ENCODE measurements around the gene GMPPA. TPM values are rescaled to one million over a fixed set of nuclear protein-coding genes. Genes with fewer than 3 reads are reported as not detected.

GMPPA gene
- total RNA-seq, 2 donors from 2014 or later, result 36.9 to 38.2 TPM

GRCh38 chr2:219502618-219503017 is 3.9 kb downstream of the GMPPA start:
- peaks cover 6% of the 10 kb centered on the region for H3K27me3 ChIP-seq (ENCODE audit: control insufficient read depth, insufficient read depth, low read length, poor library complexity, severe bottlenecking)
- H3K27ac Mint-ChIP-seq, result no peak overlapping the region
- DNase-seq, result no peak
- peaks cover 2% of the 10 kb centered on the region for H3K4me1 ChIP-seq (ENCODE audit: control insufficient read depth, insufficient read depth, low read length)
- H3K9ac ChIP-seq (ENCODE audit: extremely low read depth, low read length, poor library complexity, severe bottlenecking), result no peak overlapping the region
- H3K4me1 Mint-ChIP-seq, result peaks cover 27% of the 10 kb centered on the region
- no peaks in the 10 kb centered on the region for H3K9me3 Mint-ChIP-seq
- peaks cover 9% of the 10 kb centered on the region for H3K27me3 Mint-ChIP-seq (ENCODE audit: insufficient read depth)
- H3K4me3 Mint-ChIP-seq, result no peak overlapping the region
- H3K27ac ChIP-seq (ENCODE audit: low read depth, low read length), result no peak overlapping the region
- no peak overlapping the region for H3K4me3 ChIP-seq (ENCODE audit: low read length)
- no peaks in the 10 kb centered on the region for H3K9me3 ChIP-seq (ENCODE audit: control insufficient read depth, low read length)
- peaks cover 10% of the 10 kb centered on the region for H3K36me3 ChIP-seq (ENCODE audit: control insufficient read depth, insufficient read depth, low read length)
- peaks cover 24% of the 10 kb centered on the region for H3K36me3 Mint-ChIP-seq (ENCODE audit: low read depth)
- TF ChIP-seq, protein P1, sequence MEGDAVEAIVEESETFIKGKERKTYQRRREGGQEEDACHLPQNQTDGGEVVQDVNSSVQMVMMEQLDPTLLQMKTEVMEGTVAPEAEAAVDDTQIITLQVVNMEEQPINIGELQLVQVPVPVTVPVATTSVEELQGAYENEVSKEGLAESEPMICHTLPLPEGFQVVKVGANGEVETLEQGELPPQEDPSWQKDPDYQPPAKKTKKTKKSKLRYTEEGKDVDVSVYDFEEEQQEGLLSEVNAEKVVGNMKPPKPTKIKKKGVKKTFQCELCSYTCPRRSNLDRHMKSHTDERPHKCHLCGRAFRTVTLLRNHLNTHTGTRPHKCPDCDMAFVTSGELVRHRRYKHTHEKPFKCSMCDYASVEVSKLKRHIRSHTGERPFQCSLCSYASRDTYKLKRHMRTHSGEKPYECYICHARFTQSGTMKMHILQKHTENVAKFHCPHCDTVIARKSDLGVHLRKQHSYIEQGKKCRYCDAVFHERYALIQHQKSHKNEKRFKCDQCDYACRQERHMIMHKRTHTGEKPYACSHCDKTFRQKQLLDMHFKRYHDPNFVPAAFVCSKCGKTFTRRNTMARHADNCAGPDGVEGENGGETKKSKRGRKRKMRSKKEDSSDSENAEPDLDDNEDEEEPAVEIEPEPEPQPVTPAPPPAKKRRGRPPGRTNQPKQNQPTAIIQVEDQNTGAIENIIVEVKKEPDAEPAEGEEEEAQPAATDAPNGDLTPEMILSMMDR (conservative IDR thresholded peaks at IDR 0.05), result no peak

DNA sequence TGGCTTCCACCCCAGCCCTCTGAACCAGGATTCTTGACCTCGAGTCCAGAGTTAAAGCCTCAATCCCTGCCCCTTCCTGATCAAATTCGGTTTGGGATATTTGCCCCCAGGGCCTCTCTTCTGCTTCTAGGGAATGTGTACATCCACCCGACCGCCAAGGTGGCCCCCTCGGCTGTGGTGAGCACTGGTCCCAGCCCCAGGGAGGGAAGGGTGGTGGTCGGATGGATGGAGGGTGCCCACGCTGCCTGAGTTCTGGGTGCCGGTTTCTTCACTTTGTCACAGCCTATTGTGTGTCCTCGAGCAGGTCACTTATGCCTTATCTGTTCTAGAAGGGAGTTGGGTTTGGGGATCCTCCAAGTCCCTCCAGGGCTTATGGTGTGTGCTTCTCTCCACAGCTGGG is 6.9 kb downstream of the GMPPA start:
- peaks cover 24% of the 10 kb centered on the region for H3K36me3 Mint-ChIP-seq (ENCODE audit: low read depth)
- H3K4me1 ChIP-seq (ENCODE audit: control insufficient read depth, insufficient read depth, low read length), result peaks cover 5% of the 10 kb centered on the region
- no peak overlapping the region for H3K27ac Mint-ChIP-seq
- peaks cover 13% of the 10 kb centered on the region for H3K27me3 Mint-ChIP-seq (ENCODE audit: insufficient read depth)
- H3K4me1 Mint-ChIP-seq, result peaks cover 20% of the 10 kb centered on the region
- no peak overlapping the region for H3K9ac ChIP-seq (ENCODE audit: extremely low read depth, low read length, poor library complexity, severe bottlenecking)
- 94 to 96% methylated on average over 4 to 9 of the region's 9 CpGs for WGBS, 2 experiments (ENCODE audit: insufficient coverage in 1 of 2, insufficient read length in 1 of 2)
- H3K4me3 ChIP-seq (ENCODE audit: low read length), result no peak overlapping the region
- no peaks in the 10 kb centered on the region for H3K9me3 ChIP-seq (ENCODE audit: control insufficient read depth, low read length)
- H3K36me3 ChIP-seq (ENCODE audit: control insufficient read depth, insufficient read depth, low read length), result peaks cover 10% of the 10 kb centered on the region
- no peak overlapping the region for H3K4me3 Mint-ChIP-seq
- H3K27ac ChIP-seq (ENCODE audit: low read depth, low read length), result no peak overlapping the region
- no peak for DNase-seq
- H3K9me3 Mint-ChIP-seq, result peaks cover 2% of the 10 kb centered on the region
- no peaks in the 10 kb centered on the region for H3K27me3 ChIP-seq (ENCODE audit: control insufficient read depth, insufficient read depth, low read length, poor library complexity, severe bottlenecking)
- TF ChIP-seq, protein P1 (conservative IDR thresholded peaks at IDR 0.05), result no peak

DNA sequence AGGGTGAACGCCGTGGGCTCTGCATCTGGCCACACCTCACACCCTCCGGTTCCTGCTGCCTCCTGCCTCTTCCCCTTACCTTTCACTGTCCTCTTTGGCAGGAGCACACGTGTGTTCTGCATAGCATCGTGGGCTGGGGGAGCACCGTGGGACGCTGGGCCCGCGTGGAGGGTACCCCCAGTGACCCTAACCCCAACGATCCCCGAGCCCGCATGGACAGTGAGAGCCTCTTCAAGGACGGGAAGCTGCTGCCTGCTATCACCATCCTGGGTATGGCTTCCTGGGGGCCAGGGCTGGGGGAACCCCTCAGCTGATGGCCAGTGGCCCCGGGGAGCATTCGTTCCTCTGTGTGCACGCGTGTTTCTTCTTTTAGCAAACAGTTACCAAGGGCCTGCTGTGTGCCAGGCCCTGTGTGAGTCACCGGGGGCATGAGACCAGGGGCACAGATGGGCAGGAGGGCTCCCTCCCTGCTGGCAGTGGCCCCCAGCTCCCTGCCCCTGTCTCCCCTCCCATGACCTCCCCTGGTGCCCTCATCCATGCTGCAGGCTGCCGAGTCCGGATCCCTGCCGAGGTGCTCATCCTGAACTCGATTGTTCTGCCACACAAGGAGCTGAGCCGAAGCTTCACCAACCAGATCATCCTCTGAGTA is 7.6 kb downstream of the GMPPA start:
- Histone ChIP-seq H3K27me3 (ENCODE audit: control insufficient read depth, insufficient read depth, low read length, poor library complexity, severe bottlenecking) (no peaks in the 10 kb centered on the region), H3K9ac (ENCODE audit: extremely low read depth, low read length, poor library complexity, severe bottlenecking) (no peak overlapping the region), H3K27ac (ENCODE audit: low read depth, low read length) (peak overlapping the region; percentile 78), H3K9me3 (ENCODE audit: control insufficient read depth, low read length) (no peaks in the 10 kb centered on the region), H3K36me3 (ENCODE audit: control insufficient read depth, insufficient read depth, low read length) (peaks cover 10% of the 10 kb centered on the region), H3K4me3 (ENCODE audit: low read length) (no peak overlapping the region), H3K4me1 (ENCODE audit: control insufficient read depth, insufficient read depth, low read length) (peaks cover 5% of the 10 kb centered on the region)
- TF ChIP-seq, protein P1 (conservative IDR thresholded peaks at IDR 0.05), result no peak
- 85 to 93% methylated on average over 14 to 23 of the region's 23 CpGs for WGBS, 2 experiments (ENCODE audit: insufficient coverage in 1 of 2, insufficient read length in 1 of 2)
- H3K4me3 Mint-ChIP-seq, result no peak overlapping the region
- peaks cover 20% of the 10 kb centered on the region for H3K4me1 Mint-ChIP-seq
- H3K36me3 Mint-ChIP-seq (ENCODE audit: low read depth), result peaks cover 24% of the 10 kb centered on the region
- peaks cover 18% of the 10 kb centered on the region for H3K27me3 Mint-ChIP-seq (ENCODE audit: insufficient read depth)
- H3K9me3 Mint-ChIP-seq, result peaks cover 2% of the 10 kb centered on the region
- peak overlapping the region; percentile 49 for H3K27ac Mint-ChIP-seq
- DNase-seq, result no peak

All from endodermal cell (in vitro differentiated cells).